ENCODE measurements around the gene WDR5. TPM values are rescaled to one million over a fixed set of nuclear protein-coding genes. Genes with fewer than 3 reads are reported as not detected.
A peak's percentile ranks its signal among the peaks of the same experiment; 100 is the strongest.

WDR5 gene
- total and polyA plus RNA-seq, 5 experiments from 2014 or later, result 11.2 to 36.1 (median 14.9) TPM

- ATAC-seq (no peak), DNase-seq (no peak)
- Mint-ChIP-seq H3K27ac (no peak overlapping the region), H3K36me3 (peaks cover 0 to 7% (median 0%) of the 10 kb centered on the region in 3 donors), H3K4me3 (no peak overlapping the region), H3K9me3 (peaks cover 0 to 15% (median 6%) of the 10 kb centered on the region in 9 donors), H3K4me1 (peaks cover 3 to 7% (median 5%) of the 10 kb centered on the region in 4 donors), H3K27me3 (no peaks in the 10 kb centered on the region)
- POLR2A ChIA-PET, result no interaction called here
These were observed 67.3 kb downstream of the WDR5 start for GRCh38 chr9:134203224-134203623.

GRCh38 chr9:134204041-134204440 lies 68.2 kb downstream of the WDR5 start:
- POLR2A ChIA-PET, result no interaction called here
- no peak for ATAC-seq
- DNase-seq, result peak in 1 of 10 donors; percentile 58
- peaks cover 0 to 7% (median 0%) of the 10 kb centered on the region in 3 donors for H3K36me3 Mint-ChIP-seq
- peaks cover 0 to 15% (median 6%) of the 10 kb centered on the region in 9 donors for H3K9me3 Mint-ChIP-seq
- no peaks in the 10 kb centered on the region for H3K27me3 Mint-ChIP-seq
- no peak overlapping the region for H3K27ac Mint-ChIP-seq
- H3K4me1 Mint-ChIP-seq, result peaks cover 0 to 5% (median 0%) of the 10 kb centered on the region in 4 donors
- no peak overlapping the region for H3K4me3 Mint-ChIP-seq

- no peaks in the 10 kb centered on the region for H3K27me3 Mint-ChIP-seq
- peaks cover 0 to 5% (median 0%) of the 10 kb centered on the region in 4 donors for H3K4me1 Mint-ChIP-seq
- peaks cover 0 to 7% (median 0%) of the 10 kb centered on the region in 3 donors for H3K36me3 Mint-ChIP-seq
- H3K9me3 Mint-ChIP-seq, result peaks cover 0 to 15% (median 6%) of the 10 kb centered on the region in 9 donors
- no peak overlapping the region for H3K27ac Mint-ChIP-seq
- POLR2A ChIA-PET, result no interaction called here
- DNase-seq (peak in 1 of 10 donors; percentile 48), ATAC-seq (no peak)
- H3K4me3 Mint-ChIP-seq, result no peak overlapping the region
These were observed 69.2 kb downstream of the WDR5 start for GRCh38 chr9:134204991-134205578.

- ATAC-seq (no peak), DNase-seq (peak in 1 of 10 donors; percentile 19)
- no peak overlapping the region for H3K4me3 Mint-ChIP-seq
- POLR2A ChIA-PET, result no interaction called here
- no peaks in the 10 kb centered on the region for H3K27me3 Mint-ChIP-seq
- H3K9me3 Mint-ChIP-seq, result peaks cover 0 to 15% (median 6%) of the 10 kb centered on the region in 9 donors
- H3K27ac Mint-ChIP-seq, result no peak overlapping the region
- H3K36me3 Mint-ChIP-seq, result peaks cover 0 to 7% (median 0%) of the 10 kb centered on the region in 3 donors
- peaks cover 0 to 5% (median 0%) of the 10 kb centered on the region in 4 donors for H3K4me1 Mint-ChIP-seq
These were observed 69.9 kb downstream of the WDR5 start for GRCh38 chr9:134205672-134206310.

- ATAC-seq (no peak), DNase-seq (peak in 1 of 10 donors; percentile 31)
- no peaks in the 10 kb centered on the region for H3K27me3 Mint-ChIP-seq
- peaks cover 0 to 15% (median 6%) of the 10 kb centered on the region in 9 donors for H3K9me3 Mint-ChIP-seq
- H3K27ac Mint-ChIP-seq, result no peak overlapping the region
- peaks cover 0 to 7% (median 0%) of the 10 kb centered on the region in 3 donors for H3K36me3 Mint-ChIP-seq
- no peak overlapping the region for H3K4me3 Mint-ChIP-seq
- POLR2A ChIA-PET, result interaction anchor here (0.8 kb wide), 1 partner anchor 10 kb away, joined by 3 read pairs; no protein-coding TSS in a partner anchor
- peaks cover 0 to 5% (median 0%) of the 10 kb centered on the region in 4 donors for H3K4me1 Mint-ChIP-seq
These were observed 70.7 kb downstream of the WDR5 start for GRCh38 chr9:134206311-134207300.

GRCh38 chr9:134208310-134208841 lies 72.5 kb downstream of the WDR5 start:
- H3K36me3 Mint-ChIP-seq, result peaks cover 0 to 7% (median 4%) of the 10 kb centered on the region in 3 donors
- peaks cover 0 to 18% (median 3%) of the 10 kb centered on the region in 9 donors for H3K9me3 Mint-ChIP-seq
- ATAC-seq (no peak), DNase-seq (peak in 1 of 10 donors; percentile 24)
- no peak overlapping the region for H3K4me3 Mint-ChIP-seq
- H3K27ac Mint-ChIP-seq, result no peak overlapping the region
- H3K4me1 Mint-ChIP-seq, result peaks cover 0 to 5% (median 0%) of the 10 kb centered on the region in 4 donors
- POLR2A ChIA-PET, result no interaction called here
- no peaks in the 10 kb centered on the region for H3K27me3 Mint-ChIP-seq

GRCh38 chr9:134208981-134209725 lies 73.3 kb downstream of the WDR5 start:
- ATAC-seq (no peak), DNase-seq (peak in 1 of 10 donors; percentile 45)
- H3K4me1 Mint-ChIP-seq, result peaks cover 0 to 5% (median 0%) of the 10 kb centered on the region in 4 donors
- no peaks in the 10 kb centered on the region for H3K27me3 Mint-ChIP-seq
- peaks cover 0 to 4% (median 2%) of the 10 kb centered on the region in 3 donors for H3K36me3 Mint-ChIP-seq
- no peak overlapping the region for H3K4me3 Mint-ChIP-seq
- H3K9me3 Mint-ChIP-seq, result peaks cover 0 to 17% (median 0%) of the 10 kb centered on the region in 9 donors
- H3K27ac Mint-ChIP-seq, result peak overlapping the region in 1 of 10 donors; percentile 14
- POLR2A ChIA-PET, result no interaction called here

Other genes starting within 250 kb of the WDR5 start
- 1 to 10 TPM; 3.3 to 4.3 TPM for gene VAV2, start 143.8 kb upstream of the WDR5 start, total RNA-seq
- gene VAV2, start 143.8 kb upstream of the WDR5 start, polyA plus RNA-seq, result under 1 TPM; 0.20 to 0.36 (median 0.27) TPM
- gene BRD3OS, start 110.6 kb upstream of the WDR5 start, total RNA-seq, result 10 to 100 TPM; 13.8 to 16.8 TPM
- gene BRD3OS, start 110.6 kb upstream of the WDR5 start, polyA plus RNA-seq, result 10 to 100 TPM; 20.8 to 28.6 (median 25.2) TPM
- 10 to 100 TPM; 44.8 to 49.0 TPM for gene BRD3, start 68.1 kb upstream of the WDR5 start, total RNA-seq
- gene BRD3, start 68.1 kb upstream of the WDR5 start, polyA plus RNA-seq, result 10 to 100 TPM; 13.1 to 30.9 (median 27.8) TPM
- 10 to 100 TPM; 29.1 to 43.6 TPM for gene RNU6ATAC, start 28.5 kb downstream of the WDR5 start, total RNA-seq
- not detected for gene RNU6ATAC, start 28.5 kb downstream of the WDR5 start, polyA plus RNA-seq
- 1 to 10 TPM; 5.3 to 5.6 TPM for gene RXRA, start 190.4 kb downstream of the WDR5 start, total RNA-seq
- under 1 TPM; 0.18 to 0.75 (median 0.27) TPM for gene RXRA, start 190.4 kb downstream of the WDR5 start, polyA plus RNA-seq